ENCODE results near the gene AFDN.
"Not testable (repeated sequence)": the region's sequence is repeated elsewhere in the genome, so short reads cannot be mapped to it uniquely, and the experiment has no call there.

Gene AFDN

GRCh38 chr6:167996424-167997199 lies 169.9 kb downstream of the AFDN start:
- DNase-seq (ENCODE audit: low read depth in 2 of 3, low spot score in 1 of 3): no peak

- no peak for DNase-seq (ENCODE audit: low read depth in 2 of 3, low spot score in 1 of 3)
These were observed 170.9 kb downstream of the AFDN start, which contains the start of gene KIF25 for GRCh38 chr6:167997642-167998041. Gene KIF25 (plus strand): TSS chr6:167997671. CDS start chr6:168029586, 31,915 bp downstream.

- no peak for DNase-seq (ENCODE audit: low read depth in 2 of 3, low spot score in 1 of 3)
These were observed 171.5 kb downstream of the AFDN start for GRCh38 chr6:167998215-167998614.

GRCh38 chr6:168000198-168001028 lies 173.7 kb downstream of the AFDN start:
- no peak for DNase-seq (ENCODE audit: low read depth in 2 of 3, low spot score in 1 of 3)

- no peak for DNase-seq (ENCODE audit: low read depth in 2 of 3, low spot score in 1 of 3)
These were observed 174.3 kb downstream of the AFDN start for GRCh38 chr6:168001029-168001332.

- not testable (repeated sequence) for DNase-seq (ENCODE audit: low read depth in 2 of 3, low spot score in 1 of 3)
These were observed 174.8 kb downstream of the AFDN start for GRCh38 chr6:168001514-168001913.

- DNase-seq (ENCODE audit: low read depth in 2 of 3, low spot score in 1 of 3): no peak
These were observed 176.1 kb downstream of the AFDN start for GRCh38 chr6:168002804-168003203.

- DNase-seq (ENCODE audit: low read depth in 2 of 3, low spot score in 1 of 3): no peak
These were observed 177.3 kb downstream of the AFDN start for GRCh38 chr6:168004023-168004422.

GRCh38 chr6:168004945-168005344 lies 178.2 kb downstream of the AFDN start:
- no peak for DNase-seq (ENCODE audit: low read depth in 2 of 3, low spot score in 1 of 3)

- DNase-seq (ENCODE audit: low read depth in 2 of 3, low spot score in 1 of 3): no peak
These were observed 179.1 kb downstream of the AFDN start for GRCh38 chr6:168005796-168006195.

GRCh38 chr6:168007592-168008338 lies 181.1 kb downstream of the AFDN start:
- DNase-seq (ENCODE audit: low read depth in 2 of 3, low spot score in 1 of 3): no peak

GRCh38 chr6:168009331-168009730 lies 182.6 kb downstream of the AFDN start:
- no peak for DNase-seq (ENCODE audit: low read depth in 2 of 3, low spot score in 1 of 3)

GRCh38 chr6:168011291-168011690 lies 184.6 kb downstream of the AFDN start:
- no peak for DNase-seq (ENCODE audit: low read depth in 2 of 3, low spot score in 1 of 3)

GRCh38 chr6:168012431-168013249 lies 185.9 kb downstream of the AFDN start:
- no peak for DNase-seq (ENCODE audit: low read depth in 2 of 3, low spot score in 1 of 3)

GRCh38 chr6:168013250-168013915 lies 186.7 kb downstream of the AFDN start:
- DNase-seq (ENCODE audit: low read depth in 2 of 3, low spot score in 1 of 3): no peak

- no peak for DNase-seq (ENCODE audit: low read depth in 2 of 3, low spot score in 1 of 3)
These were observed 187.7 kb downstream of the AFDN start for GRCh38 chr6:168014428-168014827.

GRCh38 chr6:168015009-168015408 lies 188.3 kb downstream of the AFDN start:
- no peak for DNase-seq (ENCODE audit: low read depth in 2 of 3, low spot score in 1 of 3)

GRCh38 chr6:168015482-168016175 lies 188.9 kb downstream of the AFDN start:
- DNase-seq (ENCODE audit: low read depth in 2 of 3, low spot score in 1 of 3): no peak

GRCh38 chr6:168016176-168016620 lies 189.5 kb downstream of the AFDN start:
- no peak for DNase-seq (ENCODE audit: low read depth in 2 of 3, low spot score in 1 of 3)

All from stimulated activated CD4-positive, alpha-beta T cell treated with anti-CD3 and anti-CD28 coated beads, Interleukin-12 subunit alpha, Interleukin-12 subunit beta, amount 100 ng/mL, for 48 hours (primary cell).